Stomach smooth muscle (tissue), 2 donors: ENCODE measurements around the gene SYNGR3.

Experiments used
- H3K27ac ChIP-seq: one replicate; pipeline ENCODE4 v1.7.0; 2013; ENCODE audit warnings: mild to moderate bottlenecking, low read length, inconsistent platforms
- H3K27me3 ChIP-seq, 2 donors: one replicate each; pipeline ENCODE4 v1.7.0; 2013; ENCODE audit warnings: low read length in 2 of 2; ENCODE audit not compliant: insufficient read depth in 2 of 2, control insufficient read depth in 1 of 2
- H3K36me3 ChIP-seq, 2 donors: one replicate each; pipeline ENCODE4 v1.7.0; 2013; ENCODE audit warnings: low read length in 2 of 2; ENCODE audit not compliant: control insufficient read depth in 2 of 2, insufficient read depth in 2 of 2
- H3K4me1 ChIP-seq: one replicate; pipeline ENCODE4 v1.7.0; 2013; ENCODE audit warnings: low read length; ENCODE audit not compliant: control insufficient read depth, insufficient read depth
- H3K4me3 ChIP-seq, 2 donors: one replicate each; pipeline ENCODE4 v1.7.0; 2013; ENCODE audit warnings: low read length in 2 of 2
- H3K9ac ChIP-seq, 2 donors: one replicate each; pipeline ENCODE4 v1.7.0; 2013; ENCODE audit warnings: low read length in 2 of 2, mild to moderate bottlenecking in 1 of 2
- H3K9me3 ChIP-seq, 2 donors: one replicate each; pipeline ENCODE4 v1.7.0; 2013; ENCODE audit warnings: low read length in 2 of 2; ENCODE audit not compliant: control insufficient read depth in 2 of 2
- donor health status: healthy.
- donor health status: Pancreatic carcinoma.

SYNGR3 gene

GRCh38 chr16:2016407-2016922 is 26.7 kb downstream of the SYNGR3 start:
- no peak overlapping the region for H3K4me3 ChIP-seq
- peaks cover 16% of the 10 kb centered on the region for H3K4me1 ChIP-seq
- H3K36me3 ChIP-seq: no peaks in the 10 kb centered on the region
- no peak overlapping the region for H3K9ac ChIP-seq
- no peak overlapping the region for H3K27ac ChIP-seq
- H3K9me3 ChIP-seq: no peaks in the 10 kb centered on the region
- peaks cover 11 to 21% of the 10 kb centered on the region in 2 donors for H3K27me3 ChIP-seq

GRCh38 chr16:2019518-2019920 is 29.7 kb downstream of the SYNGR3 start, which contains the start of gene NPW:
TSS of gene NPW (plus strand) at chr16:2019785.
- Histone ChIP-seq H3K36me3 (no peaks in the 10 kb centered on the region), H3K27ac (no peak within 1 kb of the TSS), H3K4me1 (peaks cover 35% of the 10 kb centered on the region), H3K27me3 (peaks cover 14 to 25% of the 10 kb centered on the region in 2 donors), H3K4me3 (peak within 1 kb of the TSS in 1 of 2 donors; percentile 22), H3K9me3 (no peaks in the 10 kb centered on the region), H3K9ac (no peak within 1 kb of the TSS)

- no peak overlapping the region for H3K9ac ChIP-seq
- no peaks in the 10 kb centered on the region for H3K9me3 ChIP-seq
- H3K36me3 ChIP-seq: no peaks in the 10 kb centered on the region
- peaks cover 14 to 25% of the 10 kb centered on the region in 2 donors for H3K27me3 ChIP-seq
- H3K4me1 ChIP-seq: peaks cover 35% of the 10 kb centered on the region
- H3K27ac ChIP-seq: no peak overlapping the region
- peak overlapping the region in 1 of 2 donors; percentile 22 for H3K4me3 ChIP-seq
Observed at GRCh38 chr16:2019921-2020831, 30.4 kb downstream of the SYNGR3 start.

- no peak overlapping the region for H3K27ac ChIP-seq
- H3K9ac ChIP-seq: no peak overlapping the region
- peaks cover 49% of the 10 kb centered on the region for H3K4me1 ChIP-seq
- H3K36me3 ChIP-seq: no peaks in the 10 kb centered on the region
- H3K27me3 ChIP-seq: peaks cover 14 to 25% of the 10 kb centered on the region in 2 donors
- no peaks in the 10 kb centered on the region for H3K9me3 ChIP-seq
- peak overlapping the region; percentile 69 to 71 for H3K4me3 ChIP-seq
Observed at GRCh38 chr16:2022723-2023091, 32.9 kb downstream of the SYNGR3 start.

GRCh38 chr16:2023092-2024031 is 33.6 kb downstream of the SYNGR3 start:
- H3K27me3 ChIP-seq: peaks cover 11 to 25% of the 10 kb centered on the region in 2 donors
- no peak overlapping the region for H3K9ac ChIP-seq
- peak overlapping the region; percentile 18 for H3K27ac ChIP-seq
- no peaks in the 10 kb centered on the region for H3K36me3 ChIP-seq
- no peaks in the 10 kb centered on the region for H3K9me3 ChIP-seq
- peaks cover 56% of the 10 kb centered on the region for H3K4me1 ChIP-seq
- peak overlapping the region; percentile 69 to 71 for H3K4me3 ChIP-seq

- Histone ChIP-seq H3K9me3 (no peaks in the 10 kb centered on the region), H3K27ac (peak overlapping the region; percentile 18), H3K4me3 (no peak overlapping the region), H3K4me1 (peaks cover 62% of the 10 kb centered on the region), H3K36me3 (no peaks in the 10 kb centered on the region), H3K9ac (no peak overlapping the region), H3K27me3 (peaks cover 9 to 25% of the 10 kb centered on the region in 2 donors)
Observed at GRCh38 chr16:2024032-2024420, 34.3 kb downstream of the SYNGR3 start.

- H3K27ac ChIP-seq: no peak overlapping the region
- no peak overlapping the region for H3K4me3 ChIP-seq
- H3K27me3 ChIP-seq: peaks cover 4 to 12% of the 10 kb centered on the region in 2 donors
- no peaks in the 10 kb centered on the region for H3K9me3 ChIP-seq
- H3K36me3 ChIP-seq: peaks cover 0 to 4% of the 10 kb centered on the region in 2 donors
- no peak overlapping the region for H3K9ac ChIP-seq
- H3K4me1 ChIP-seq: peaks cover 53% of the 10 kb centered on the region
Observed at GRCh38 chr16:2025251-2025650, 35.5 kb downstream of the SYNGR3 start.

GRCh38 chr16:2025878-2026460 is 36.2 kb downstream of the SYNGR3 start:
- H3K9ac ChIP-seq: peak overlapping the region; percentile 39 to 60
- H3K27me3 ChIP-seq: peaks cover 4 to 5% of the 10 kb centered on the region in 2 donors
- H3K27ac ChIP-seq: peak overlapping the region; percentile 31
- H3K4me3 ChIP-seq: peak overlapping the region in 1 of 2 donors; percentile 65
- H3K36me3 ChIP-seq: peaks cover 0 to 4% of the 10 kb centered on the region in 2 donors
- peaks cover 48% of the 10 kb centered on the region for H3K4me1 ChIP-seq
- H3K9me3 ChIP-seq: no peaks in the 10 kb centered on the region

GRCh38 chr16:2026461-2027023 is 36.8 kb downstream of the SYNGR3 start, which contains the start of gene NHERF2:
TSS of gene NHERF2 (plus strand) at chr16:2026902. CDS start at chr16:2027006, 104 bp downstream.
- Histone ChIP-seq H3K4me1 (peaks cover 48% of the 10 kb centered on the region), H3K9me3 (no peaks in the 10 kb centered on the region), H3K27ac (peak within 1 kb of the TSS; percentile 31), H3K27me3 (peaks cover 2 to 3% of the 10 kb centered on the region in 2 donors), H3K36me3 (peaks cover 0 to 4% of the 10 kb centered on the region in 2 donors), H3K4me3 (peak within 1 kb of the TSS; percentile 67 to 77), H3K9ac (peak within 1 kb of the TSS; percentile 59 to 60)
